ENCODE results near the gene MRPL21. TPM values are rescaled to one million over a fixed set of nuclear protein-coding genes. Genes with fewer than 3 reads are reported as not detected.

MRPL21 gene
- total RNA-seq, 1 experiment from 2014 or later: 179 TPM

GRCh38 chr11:68910965-68911364 lies 7.3 kb upstream of the MRPL21 start:
- Histone ChIP-seq H3K36me3 (ENCODE audit: control insufficient read depth, insufficient read depth, low read length) (peaks cover 11% of the 10 kb centered on the region), H3K27me3 (replicated peaks; ENCODE audit: control insufficient read depth, insufficient read depth, low read length) (no peaks in the 10 kb centered on the region), H3K9me3 (no peaks in the 10 kb centered on the region), H3K4me1 (no peaks in the 10 kb centered on the region), H3K4me3 (ENCODE audit: low read depth, low read length) (no peak overlapping the region)
- Mint-ChIP-seq H3K4me1 (ENCODE audit: low read depth, unreplicated experiment) (peaks cover under 1% of the 10 kb centered on the region), H3K27ac (ENCODE audit: unreplicated experiment) (no peak overlapping the region), H3K36me3 (ENCODE audit: insufficient read depth, unreplicated experiment) (peaks cover 86% of the 10 kb centered on the region), H3K9me3 (ENCODE audit: unreplicated experiment) (no peaks in the 10 kb centered on the region), H3K4me3 (ENCODE audit: unreplicated experiment) (no peak overlapping the region), H3K27me3 (ENCODE audit: insufficient read depth, unreplicated experiment) (no peaks in the 10 kb centered on the region)
- intact Hi-C loops (cut with micrococcal nuclease; ENCODE audit: unreplicated experiment): no loop called here
- no TSS peak for BruUV-seq (replicated peaks)
- CTCF ChIA-PET: no interaction called here
- POLR2A ChIA-PET: no interaction called here
- TF ChIP-seq, protein P1, sequence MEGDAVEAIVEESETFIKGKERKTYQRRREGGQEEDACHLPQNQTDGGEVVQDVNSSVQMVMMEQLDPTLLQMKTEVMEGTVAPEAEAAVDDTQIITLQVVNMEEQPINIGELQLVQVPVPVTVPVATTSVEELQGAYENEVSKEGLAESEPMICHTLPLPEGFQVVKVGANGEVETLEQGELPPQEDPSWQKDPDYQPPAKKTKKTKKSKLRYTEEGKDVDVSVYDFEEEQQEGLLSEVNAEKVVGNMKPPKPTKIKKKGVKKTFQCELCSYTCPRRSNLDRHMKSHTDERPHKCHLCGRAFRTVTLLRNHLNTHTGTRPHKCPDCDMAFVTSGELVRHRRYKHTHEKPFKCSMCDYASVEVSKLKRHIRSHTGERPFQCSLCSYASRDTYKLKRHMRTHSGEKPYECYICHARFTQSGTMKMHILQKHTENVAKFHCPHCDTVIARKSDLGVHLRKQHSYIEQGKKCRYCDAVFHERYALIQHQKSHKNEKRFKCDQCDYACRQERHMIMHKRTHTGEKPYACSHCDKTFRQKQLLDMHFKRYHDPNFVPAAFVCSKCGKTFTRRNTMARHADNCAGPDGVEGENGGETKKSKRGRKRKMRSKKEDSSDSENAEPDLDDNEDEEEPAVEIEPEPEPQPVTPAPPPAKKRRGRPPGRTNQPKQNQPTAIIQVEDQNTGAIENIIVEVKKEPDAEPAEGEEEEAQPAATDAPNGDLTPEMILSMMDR (IDR thresholded peaks at IDR 0.05; ENCODE audit: insufficient read depth in 1 of 2, low read depth in 1 of 2, low read length in 1 of 2, severe bottlenecking in 1 of 2, unreplicated experiment in 1 of 2): no peak
- no peak for DNase-seq

DNA sequence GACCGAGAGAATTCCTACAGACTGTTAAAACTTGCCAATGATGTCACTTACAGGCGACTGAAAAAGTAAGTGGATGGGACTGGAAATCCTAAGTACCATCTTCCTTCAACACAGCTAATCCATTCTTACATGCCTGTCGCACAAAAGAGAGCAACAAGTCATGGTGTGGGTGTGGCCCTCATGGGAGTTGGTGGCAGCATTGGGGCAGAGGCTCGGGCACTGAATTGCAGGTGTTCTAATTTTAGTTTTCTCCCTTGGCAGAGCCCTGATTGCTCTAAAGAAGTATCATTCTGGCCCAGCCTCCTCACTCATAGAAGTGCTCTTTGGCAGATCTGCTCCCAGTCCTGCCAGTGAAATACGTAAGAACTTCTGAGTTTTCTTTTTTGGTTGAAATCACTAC lies 4.6 kb upstream of the MRPL21 start:
- Histone ChIP-seq H3K4me1 (peaks cover 9% of the 10 kb centered on the region; the same call in 1 of the 2 replicates), H3K27me3 (replicated peaks; ENCODE audit: control insufficient read depth, insufficient read depth, low read length) (no peaks in the 10 kb centered on the region), H3K9me3 (no peaks in the 10 kb centered on the region), H3K4me3 (ENCODE audit: low read depth, low read length) (no peak overlapping the region), H3K36me3 (ENCODE audit: control insufficient read depth, insufficient read depth, low read length) (peaks cover 7% of the 10 kb centered on the region; the same call in 1 of the 2 replicates)
- Mint-ChIP-seq H3K4me1 (ENCODE audit: low read depth, unreplicated experiment) (peaks cover 12% of the 10 kb centered on the region), H3K4me3 (ENCODE audit: unreplicated experiment) (no peak overlapping the region), H3K27ac (ENCODE audit: unreplicated experiment) (no peak overlapping the region), H3K27me3 (ENCODE audit: insufficient read depth, unreplicated experiment) (no peaks in the 10 kb centered on the region), H3K9me3 (ENCODE audit: unreplicated experiment) (no peaks in the 10 kb centered on the region), H3K36me3 (ENCODE audit: insufficient read depth, unreplicated experiment) (peaks cover 75% of the 10 kb centered on the region)
- TF ChIP-seq, protein P1 (IDR thresholded peaks at IDR 0.05; ENCODE audit: insufficient read depth in 1 of 2, low read depth in 1 of 2, low read length in 1 of 2, severe bottlenecking in 1 of 2, unreplicated experiment in 1 of 2): no peak
- no TSS peak for BruUV-seq (replicated peaks)
- CTCF ChIA-PET: no interaction called here
- intact Hi-C loops (cut with micrococcal nuclease; ENCODE audit: unreplicated experiment): no loop called here
- no peak for DNase-seq
- POLR2A ChIA-PET: no interaction called here

DNA sequence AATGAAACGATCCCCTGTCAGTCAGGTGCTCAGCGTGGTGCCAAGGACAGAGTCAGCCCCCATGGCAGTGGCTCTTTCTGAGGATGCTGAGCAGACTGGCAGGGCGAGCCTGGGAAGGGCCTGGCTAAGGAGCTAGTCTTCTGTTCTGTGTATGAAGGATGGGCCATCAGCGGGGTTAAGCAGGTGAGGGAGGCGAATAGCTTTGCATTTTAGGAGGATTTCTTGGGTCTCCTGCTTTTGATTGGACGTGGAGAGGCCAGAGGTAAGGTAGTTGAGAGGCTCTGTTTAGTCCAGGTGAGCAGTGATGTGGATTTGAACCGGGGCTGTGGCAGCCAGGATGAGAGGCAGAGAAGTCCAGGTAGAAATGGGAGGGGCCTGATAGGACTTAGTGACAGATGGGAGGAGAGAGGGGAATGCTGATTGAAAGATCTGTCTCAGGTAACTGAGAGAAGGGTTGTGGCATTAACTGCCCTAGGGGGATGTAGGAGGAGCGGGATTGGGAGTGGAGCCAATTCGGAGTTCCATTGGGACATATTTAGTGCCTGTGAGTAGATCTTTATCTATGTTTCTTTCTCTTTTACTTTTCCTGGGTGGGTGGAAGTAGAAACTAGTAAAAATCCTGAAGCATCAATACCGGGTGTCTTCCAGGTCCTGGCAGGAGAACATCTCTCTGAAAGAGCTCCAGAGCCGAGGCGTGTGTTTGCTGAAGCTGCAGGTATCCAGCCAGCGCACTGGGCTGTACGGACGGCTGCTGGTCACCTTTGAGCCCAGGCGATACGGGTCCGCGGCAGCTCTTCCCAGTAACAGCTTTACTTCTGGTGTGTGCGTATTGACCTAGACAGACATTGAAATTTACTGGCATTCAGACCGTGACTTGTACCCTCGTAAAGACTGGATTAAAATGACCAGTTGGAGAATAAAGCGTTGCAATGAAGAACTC lies 2.1 kb upstream of the MRPL21 start:
- peak overlapping the region; percentile 99 for H3K4me3 Mint-ChIP-seq (ENCODE audit: unreplicated experiment)
- TSS peak; percentile 39 for BruUV-seq (replicated peaks)
- no peak for DNase-seq
- ChIA-PET CTCF (no interaction called here), POLR2A (no interaction called here)
- no peak overlapping the region for H3K27ac Mint-ChIP-seq (ENCODE audit: unreplicated experiment)
- Histone ChIP-seq H3K9me3 (no peaks in the 10 kb centered on the region), H3K4me3 (ENCODE audit: low read depth, low read length) (peak overlapping the region; percentile 84), H3K27me3 (replicated peaks; ENCODE audit: control insufficient read depth, insufficient read depth, low read length) (no peaks in the 10 kb centered on the region), H3K4me1 (peaks cover 20% of the 10 kb centered on the region), H3K36me3 (ENCODE audit: control insufficient read depth, insufficient read depth, low read length) (peaks cover 5% of the 10 kb centered on the region; the same call in 1 of the 2 replicates)
- H3K9me3 Mint-ChIP-seq (ENCODE audit: unreplicated experiment): no peaks in the 10 kb centered on the region
- peaks cover 30% of the 10 kb centered on the region for H3K4me1 Mint-ChIP-seq (ENCODE audit: low read depth, unreplicated experiment)
- intact Hi-C loops (cut with micrococcal nuclease; ENCODE audit: unreplicated experiment): no loop called here
- TF ChIP-seq, protein P1 (IDR thresholded peaks at IDR 0.05; ENCODE audit: insufficient read depth in 1 of 2, low read depth in 1 of 2, low read length in 1 of 2, severe bottlenecking in 1 of 2, unreplicated experiment in 1 of 2): no peak
- no peaks in the 10 kb centered on the region for H3K27me3 Mint-ChIP-seq (ENCODE audit: insufficient read depth, unreplicated experiment)
- peaks cover 49% of the 10 kb centered on the region for H3K36me3 Mint-ChIP-seq (ENCODE audit: insufficient read depth, unreplicated experiment)
